ENCODE data around the gene MSLN. TPM values are rescaled to one million over a fixed set of nuclear protein-coding genes. Genes with fewer than 3 reads are reported as not detected.

The MSLN gene
- total RNA-seq, 1 donor from 2014 or later, result 0.50 TPM

DNA sequence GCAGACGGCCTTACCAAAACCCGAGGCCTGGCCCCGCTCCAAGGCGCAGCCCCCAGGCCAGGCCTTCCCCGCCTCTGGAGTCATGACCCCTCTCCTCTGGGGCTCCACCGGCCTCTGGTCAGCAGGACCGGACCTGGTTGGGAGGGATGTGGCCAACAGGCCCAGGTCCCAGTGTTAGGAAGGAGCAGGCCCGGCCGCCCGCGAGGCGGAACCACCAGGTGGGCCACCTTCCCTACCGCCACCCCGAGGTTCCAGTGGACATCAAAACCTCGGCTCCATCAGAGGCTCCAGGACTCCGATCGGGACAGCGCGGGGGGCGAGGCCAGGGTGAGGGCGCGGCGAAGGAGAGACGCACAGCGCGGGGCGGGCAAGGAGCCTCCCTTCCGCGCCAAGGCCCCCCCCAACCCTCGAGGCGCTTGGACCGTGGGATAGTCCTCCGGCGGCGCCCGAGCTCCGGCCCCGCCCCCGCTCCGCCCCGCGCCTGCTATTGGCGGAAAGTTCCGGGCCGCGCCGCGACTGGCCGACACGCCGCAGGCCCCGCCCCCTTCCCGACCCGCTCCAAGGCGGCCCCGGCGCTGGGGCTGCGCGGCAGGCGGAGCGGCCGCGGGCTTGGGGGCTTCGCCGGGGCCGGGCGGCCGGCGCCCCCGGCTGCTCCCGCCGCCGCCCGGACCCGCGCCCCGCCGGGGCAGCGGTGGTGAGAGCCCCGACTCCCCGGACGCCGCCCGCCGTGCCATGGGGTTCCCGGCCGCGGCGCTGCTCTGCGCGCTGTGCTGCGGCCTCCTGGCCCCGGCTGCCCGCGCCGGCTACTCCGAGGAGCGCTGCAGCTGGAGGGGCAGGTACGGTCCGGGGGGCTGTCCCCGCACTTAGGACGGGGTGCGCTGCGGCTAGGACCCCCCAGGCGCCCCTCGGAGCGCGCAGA is 45.7 kb upstream of the MSLN start, which contains the start of gene METRN:
TSS of gene METRN (plus strand) at position 561 of the 919 bp plus-strand sequence. CDS start at position 733, 172 bp downstream.
- H3K9me3 Mint-ChIP-seq (ENCODE audit: low read depth), result no peaks in the 10 kb centered on the region
- H3K4me3 Mint-ChIP-seq (ENCODE audit: low read depth), result peak within 1 kb of the TSS; percentile 74
- peaks cover 9% of the 10 kb centered on the region for H3K4me1 Mint-ChIP-seq (ENCODE audit: low read depth)
- H3K27me3 Mint-ChIP-seq, result peaks cover 8% of the 10 kb centered on the region
- DNase-seq (ENCODE audit: low spot score, unreplicated experiment), result peak; percentile 90
- no peak for TF ChIP-seq CTCF (IDR thresholded peaks at IDR 0.05; ENCODE audit: unreplicated experiment)
- H3K36me3 Mint-ChIP-seq (ENCODE audit: insufficient read depth), result no peaks in the 10 kb centered on the region
- H3K27ac Mint-ChIP-seq, result peak within 1 kb of the TSS; percentile 54

GRCh38 chr16:715477-716199 is 44.9 kb upstream of the MSLN start:
- Mint-ChIP-seq H3K9me3 (ENCODE audit: low read depth) (no peaks in the 10 kb centered on the region), H3K36me3 (ENCODE audit: insufficient read depth) (no peaks in the 10 kb centered on the region), H3K27me3 (peaks cover 5% of the 10 kb centered on the region), H3K27ac (peak overlapping the region; percentile 54), H3K4me3 (ENCODE audit: low read depth) (peak overlapping the region; percentile 74), H3K4me1 (ENCODE audit: low read depth) (peaks cover 12% of the 10 kb centered on the region)
- TF ChIP-seq CTCF (IDR thresholded peaks at IDR 0.05; ENCODE audit: unreplicated experiment), result peak; percentile 51
- DNase-seq (ENCODE audit: low spot score, unreplicated experiment), result no peak

DNA sequence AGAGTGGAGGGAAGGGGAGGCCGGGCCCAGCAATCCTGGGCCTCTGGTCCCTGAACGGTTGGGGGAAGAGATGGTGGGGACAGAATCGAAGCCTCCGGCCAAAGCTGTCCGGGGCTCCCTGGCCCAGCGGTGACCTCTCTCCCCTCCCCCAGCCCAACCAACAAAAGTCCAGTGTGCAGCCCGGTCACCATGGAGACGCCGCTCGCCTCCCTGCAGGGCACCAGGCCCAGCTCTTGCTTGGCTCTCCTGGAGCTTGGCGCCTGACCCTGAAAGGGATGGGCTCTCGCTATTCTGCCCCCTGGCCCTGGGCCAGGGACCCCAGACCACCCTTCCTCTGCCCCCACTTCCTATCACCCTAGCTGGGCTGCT is 44.4 kb upstream of the MSLN start:
- peak; percentile 57 for DNase-seq (ENCODE audit: low spot score, unreplicated experiment)
- H3K4me3 Mint-ChIP-seq (ENCODE audit: low read depth), result peak overlapping the region; percentile 74
- H3K4me1 Mint-ChIP-seq (ENCODE audit: low read depth), result peaks cover 12% of the 10 kb centered on the region
- TF ChIP-seq CTCF (IDR thresholded peaks at IDR 0.05; ENCODE audit: unreplicated experiment), result no peak
- peaks cover 5% of the 10 kb centered on the region for H3K27me3 Mint-ChIP-seq
- peak overlapping the region; percentile 54 for H3K27ac Mint-ChIP-seq
- no peaks in the 10 kb centered on the region for H3K36me3 Mint-ChIP-seq (ENCODE audit: insufficient read depth)
- no peaks in the 10 kb centered on the region for H3K9me3 Mint-ChIP-seq (ENCODE audit: low read depth)

GRCh38 chr16:716768-717325 is 43.7 kb upstream of the MSLN start:
- H3K36me3 Mint-ChIP-seq (ENCODE audit: insufficient read depth), result no peaks in the 10 kb centered on the region
- no peak overlapping the region for H3K27ac Mint-ChIP-seq
- H3K27me3 Mint-ChIP-seq, result peaks cover 5% of the 10 kb centered on the region
- no peak for DNase-seq (ENCODE audit: low spot score, unreplicated experiment)
- H3K9me3 Mint-ChIP-seq (ENCODE audit: low read depth), result no peaks in the 10 kb centered on the region
- peaks cover 12% of the 10 kb centered on the region for H3K4me1 Mint-ChIP-seq (ENCODE audit: low read depth)
- no peak for TF ChIP-seq CTCF (IDR thresholded peaks at IDR 0.05; ENCODE audit: unreplicated experiment)
- H3K4me3 Mint-ChIP-seq (ENCODE audit: low read depth), result peak overlapping the region; percentile 74

Data from progenitor cell of endocrine pancreas (in vitro differentiated cells).